IPS DF 4.7 (cell line): ENCODE results near the gene LSM4.

Experiments used
- DNase-seq: peaks from one replicate; pipeline ENCODE4 v3.0.0-alpha.2; 2013; ENCODE audit warnings: low spot score; ENCODE audit errors: extremely low read depth

The LSM4 gene

GRCh38 chr19:18278521-18279265, 44.2 kb downstream of the LSM4 start:
- DNase-seq: no peak

GRCh38 chr19:18274781-18275356, 48.0 kb downstream of the LSM4 start:
- DNase-seq: no peak

- no peak for DNase-seq
Measured at GRCh38 chr19:18274219-18274780, 48.6 kb downstream of the LSM4 start, which contains the start of gene IQCN. Gene IQCN, minus strand, starts transcription at chr19:18274452. Its CDS starts 4,974 bp downstream, at chr19:18269478.

- no peak for DNase-seq
Measured at GRCh38 chr19:18273561-18274218, 49.2 kb downstream of the LSM4 start.

GRCh38 chr19:18271433-18271841, 51.4 kb downstream of the LSM4 start:
- no peak for DNase-seq

- DNase-seq: no peak
Measured at GRCh38 chr19:18270326-18270725, 52.5 kb downstream of the LSM4 start.

- no peak for DNase-seq
Measured at GRCh38 chr19:18269070-18269723, 53.7 kb downstream of the LSM4 start.

- DNase-seq: no peak
Measured at GRCh38 chr19:18266771-18267686, 55.8 kb downstream of the LSM4 start.

GRCh38 chr19:18265582-18265981, 57.3 kb downstream of the LSM4 start:
- no peak for DNase-seq

- DNase-seq: no peak
Measured at GRCh38 chr19:18264971-18265540, 57.8 kb downstream of the LSM4 start.

GRCh38 chr19:18264137-18264854, 58.6 kb downstream of the LSM4 start:
- no peak for DNase-seq

- no peak for DNase-seq
Measured at GRCh38 chr19:18263324-18264136, 59.3 kb downstream of the LSM4 start.

GRCh38 chr19:18262917-18263316, 60.0 kb downstream of the LSM4 start:
- no peak for DNase-seq

- no peak for DNase-seq
Measured at GRCh38 chr19:18262144-18262543, 60.7 kb downstream of the LSM4 start.

GRCh38 chr19:18261474-18261873, 61.4 kb downstream of the LSM4 start:
- DNase-seq: no peak

- no peak for DNase-seq
Measured at GRCh38 chr19:18259893-18260292, 63.0 kb downstream of the LSM4 start.

GRCh38 chr19:18257503-18258470, 65.1 kb downstream of the LSM4 start:
- no peak for DNase-seq
